HEK293 (cell line): ENCODE results near the gene NOL3.
A peak's percentile ranks its signal among the peaks of the same experiment; 100 is the strongest.

Experiments used
- CTCF ChIA-PET: fragments of 350-600 bp; formaldehyde crosslinking; extraction: SDS; loops from one replicate; lab custom pipeline; 2021; ENCODE audit warnings: antibody characterized with exemption; lab: Yijun Ruan, JAX
- POLR2A ChIA-PET: fragments of 300-600 bp; formaldehyde crosslinking; extraction: SDS; loops from one replicate; lab custom pipeline; 2020; ENCODE audit warnings: antibody characterized with exemption, inconsistent platforms; lab: Yijun Ruan, JAX
- H3K27ac ChIP-seq: fragments of 200-500 bp; sonication (Bioruptor generic); 2 replicates; pipeline ENCODE4 v1.5.1; 2014; ENCODE audit warnings: low read depth, low read length, control low read depth, inconsistent platforms; ENCODE audit errors: extremely low read depth
- H3K36me3 ChIP-seq, 2 experiments: fragments of 200-500 bp in 1 of 2; sonication (Bioruptor generic) in 1 of 2; 1 replicate in 1 of 2; 2 replicates in 1 of 2; pipeline ENCODE4 v1.5.1; 2014 to 2017; ENCODE audit warnings: inconsistent platforms in 2 of 2, low read length in 2 of 2; ENCODE audit not compliant: control insufficient read depth in 2 of 2, insufficient read depth in 1 of 2
- H3K4me1 ChIP-seq: fragments of 200-500 bp; sonication (Bioruptor generic); 2 replicates; pipeline ENCODE4 v1.5.1; 2014; ENCODE audit warnings: mild to moderate bottlenecking, low read length, inconsistent platforms; ENCODE audit not compliant: control insufficient read depth, insufficient read depth
- H3K4me3 ChIP-seq: 2 replicates; pipeline ENCODE4 v1.5.1; 2011; ENCODE audit warnings: low read depth, mild to moderate bottlenecking, control low read depth, low read length, moderate library complexity
- H3K9me3 ChIP-seq: fragments of 200-500 bp; sonication (Bioruptor generic); 2 replicates; pipeline ENCODE4 v1.5.1; 2014; ENCODE audit warnings: low read depth, low read length, inconsistent platforms; ENCODE audit not compliant: control insufficient read depth, insufficient read depth
- BCL11B ChIP-seq: fragments of 450-650 bp; formaldehyde crosslinking; IDR thresholded peaks from 2 replicates; pipeline ENCODE4 v1.5.1; 2016; ENCODE audit warnings: low read depth, missing biosample characterization, missing genetic modification characterization
- CTCF ChIP-seq: fragments of 450-650 bp; formaldehyde crosslinking; IDR thresholded peaks from 2 replicates; pipeline ENCODE4 v1.5.1; 2016; ENCODE audit warnings: missing biosample characterization, missing genetic modification characterization
- EGR2 ChIP-seq: fragments of 450-650 bp; formaldehyde crosslinking; IDR thresholded peaks from 2 replicates; pipeline ENCODE4 v1.5.1; 2016; ENCODE audit warnings: low read depth, missing biosample characterization, missing genetic modification characterization
- GLI2 ChIP-seq: fragments of 450-650 bp; formaldehyde crosslinking; IDR thresholded peaks from 2 replicates; pipeline ENCODE4; 2017; ENCODE audit warnings: missing biosample characterization, missing genetic modification characterization, low read depth, borderline replicate concordance
- HOXA7 ChIP-seq: sonication (generic); formaldehyde crosslinking; IDR thresholded peaks from 2 replicates; pipeline ENCODE4 v1.8.1; 2022; ENCODE audit warnings: missing genetic modification reagents, borderline replicate concordance
- MZF1 ChIP-seq: fragments of 450-650 bp; formaldehyde crosslinking; IDR thresholded peaks from 2 replicates; pipeline ENCODE4 v1.5.1; 2017; ENCODE audit warnings: missing biosample characterization, missing genetic modification characterization, borderline replicate concordance
- ZBTB8A ChIP-seq: fragments of 450-650 bp; formaldehyde crosslinking; IDR thresholded peaks from 2 replicates; pipeline ENCODE4 v1.5.1; 2016; ENCODE audit warnings: missing biosample characterization, missing genetic modification characterization
- ZEB2 ChIP-seq: fragments of 450-650 bp; formaldehyde crosslinking; IDR thresholded peaks from 2 replicates; pipeline ENCODE4 v1.5.1; 2016; ENCODE audit warnings: missing biosample characterization, missing genetic modification characterization
- ZFP41 ChIP-seq: fragments of 450-650 bp; formaldehyde crosslinking; IDR thresholded peaks from 2 replicates; pipeline ENCODE4 v1.5.1; 2016; ENCODE audit warnings: missing biosample characterization, missing genetic modification characterization, borderline replicate concordance
- ZNF121 ChIP-seq: fragments of 450-650 bp; formaldehyde crosslinking; IDR thresholded peaks from 2 replicates; pipeline ENCODE4 v1.5.1; 2016; ENCODE audit warnings: missing biosample characterization, missing genetic modification characterization
- ZNF132 ChIP-seq: fragments of 450-650 bp; formaldehyde crosslinking; IDR thresholded peaks from 2 replicates; pipeline ENCODE4 v1.5.1; 2017; ENCODE audit warnings: missing biosample characterization, missing genetic modification characterization, borderline replicate concordance
- ZNF155 ChIP-seq: fragments of 450-650 bp; formaldehyde crosslinking; IDR thresholded peaks from 2 replicates; pipeline ENCODE4 v1.5.1; 2016; ENCODE audit warnings: missing biosample characterization, missing genetic modification characterization
- ZNF16 ChIP-seq: fragments of 450-650 bp; formaldehyde crosslinking; IDR thresholded peaks from 2 replicates; pipeline ENCODE4 v1.5.1; 2016; ENCODE audit warnings: low read depth, missing biosample characterization, missing genetic modification characterization
- ZNF174 ChIP-seq: fragments of 450-650 bp; formaldehyde crosslinking; IDR thresholded peaks from 2 replicates; pipeline ENCODE4 v1.5.0; 2017; ENCODE audit warnings: missing biosample characterization, mild to moderate bottlenecking, missing genetic modification characterization
- ZNF292 ChIP-seq: fragments of 450-650 bp; formaldehyde crosslinking; IDR thresholded peaks from 2 replicates; pipeline ENCODE4 v1.5.1; 2016; ENCODE audit warnings: low read depth, missing biosample characterization, missing genetic modification characterization, borderline replicate concordance
- ZNF366 ChIP-seq: fragments of 450-650 bp; formaldehyde crosslinking; conservative IDR thresholded peaks from 2 replicates; pipeline ENCODE4 v1.5.1; 2016; ENCODE audit warnings: missing biosample characterization, missing genetic modification characterization
- ZNF521 ChIP-seq: fragments of 450-650 bp; formaldehyde crosslinking; IDR thresholded peaks from 2 replicates; pipeline ENCODE4 v1.5.1; 2017; ENCODE audit warnings: missing biosample characterization, mild to moderate bottlenecking, missing genetic modification characterization
- ZNF529 ChIP-seq: fragments of 450-650 bp; formaldehyde crosslinking; IDR thresholded peaks from 2 replicates; pipeline ENCODE4 v1.5.1; 2017; ENCODE audit warnings: missing genetic modification characterization, missing biosample characterization; ENCODE audit not compliant: insufficient replicate concordance
- ZNF530 ChIP-seq: fragments of 450-650 bp; formaldehyde crosslinking; IDR thresholded peaks from 2 replicates; pipeline ENCODE4 v1.5.1; 2016; ENCODE audit warnings: low read depth, missing biosample characterization, missing genetic modification characterization
- ZNF548 ChIP-seq: fragments of 450-650 bp; formaldehyde crosslinking; IDR thresholded peaks from 2 replicates; pipeline ENCODE4 v1.5.1; 2016; ENCODE audit warnings: missing biosample characterization, missing genetic modification characterization
- ZNF549 ChIP-seq: fragments of 450-650 bp; IDR thresholded peaks from 2 replicates; pipeline ENCODE4 v1.5.1; 2018; ENCODE audit warnings: missing biosample characterization, missing genetic modification characterization, mild to moderate bottlenecking, inconsistent platforms, moderate library complexity
- ZNF610 ChIP-seq: fragments of 450-650 bp; formaldehyde crosslinking; IDR thresholded peaks from 2 replicates; pipeline ENCODE4 v1.5.1; 2016; ENCODE audit warnings: missing biosample characterization, missing genetic modification characterization, borderline replicate concordance
- ZNF658 ChIP-seq: fragments of 450-650 bp; formaldehyde crosslinking; IDR thresholded peaks from 2 replicates; pipeline ENCODE4; 2016; ENCODE audit warnings: missing biosample characterization, missing genetic modification characterization
- ZNF660 ChIP-seq: fragments of 450-650 bp; IDR thresholded peaks from 2 replicates; pipeline ENCODE4 v1.5.1; 2018; ENCODE audit warnings: missing biosample characterization, mild to moderate bottlenecking, missing genetic modification characterization
- ZNF692 ChIP-seq: fragments of 450-650 bp; formaldehyde crosslinking; IDR thresholded peaks from 2 replicates; pipeline ENCODE4 v1.5.1; 2016; ENCODE audit warnings: missing biosample characterization, missing genetic modification characterization
- ZNF701 ChIP-seq: fragments of 450-650 bp; formaldehyde crosslinking; IDR thresholded peaks from 2 replicates; pipeline ENCODE4 v1.5.1; 2016; ENCODE audit warnings: missing biosample characterization, missing genetic modification characterization
- ZXDB ChIP-seq: fragments of 450-650 bp; formaldehyde crosslinking; IDR thresholded peaks from 2 replicates; pipeline ENCODE4 v1.5.1; 2016; ENCODE audit warnings: missing biosample characterization, missing genetic modification characterization

The NOL3 gene

GRCh38 chr16:67145746-67146145 is 24.6 kb upstream of the NOL3 start:
- Histone ChIP-seq H3K4me3 (no peak overlapping the region), H3K4me1 (no peaks in the 10 kb centered on the region), H3K27ac (no peak overlapping the region), H3K9me3 (no peaks in the 10 kb centered on the region), H3K36me3 (peaks cover 8 to 88% of the 10 kb centered on the region in 2 experiments; a peak in 2 of 3 replicates)
- no peak for TF ChIP-seq ZNF549
- no peak for TF ChIP-seq ZNF121 (tag by site-specific recombination)
- no peak for TF ChIP-seq ZXDB (tag by site-specific recombination)
- no peak for TF ChIP-seq ZNF132 (tag by site-specific recombination)
- TF ChIP-seq ZNF658 (tag by site-specific recombination), result no peak
- TF ChIP-seq ZNF521 (tag by site-specific recombination), result no peak
- POLR2A ChIA-PET, result no interaction called here
- CTCF ChIA-PET, result interaction anchor here (3.1 kb wide), 1 partner anchor 10 kb away, joined by 10 read pairs; no protein-coding TSS in a partner anchor

GRCh38 chr16:67146523-67147357 is 23.6 kb upstream of the NOL3 start:
- CTCF ChIA-PET, result interaction anchor here (3.1 kb wide), 1 partner anchor 9 kb away, joined by 10 read pairs; no protein-coding TSS in a partner anchor
- Histone ChIP-seq H3K36me3 (peaks cover 8 to 78% of the 10 kb centered on the region in 2 experiments; a peak in 2 of 3 replicates), H3K4me3 (no peak overlapping the region), H3K9me3 (no peaks in the 10 kb centered on the region), H3K27ac (no peak overlapping the region), H3K4me1 (0 out of 2 replicates have a peak, but pooled peaks cover 3% of the 10 kb centered on the region)
- POLR2A ChIA-PET, result no interaction called here
- TF ChIP-seq ZNF692 (peak; percentile 87), ZNF529 (tag by site-specific recombination) (no peak), CTCF (tag by site-specific recombination) (0 out of 2 replicates have a peak, but pooled peaks have one; percentile 37), ZNF548 (no peak), ZNF121 (tag by site-specific recombination) (no peak), ZNF660 (tag by site-specific recombination) (no peak), ZNF174 (no peak), ZNF610 (tag by site-specific recombination) (no peak), ZFP41 (tag by site-specific recombination) (no peak), ZNF16 (no peak), GLI2 (tag by site-specific recombination) (no peak)

GRCh38 chr16:67147437-67148140 is 22.7 kb upstream of the NOL3 start:
- POLR2A ChIA-PET, result no interaction called here
- H3K27ac ChIP-seq, result no peak overlapping the region
- 0 out of 2 replicates have a peak, but pooled peaks cover 3% of the 10 kb centered on the region for H3K4me1 ChIP-seq
- no peaks in the 10 kb centered on the region for H3K9me3 ChIP-seq
- TF ChIP-seq ZEB2 (tag by site-specific recombination) (no peak), HOXA7 (CRISPR knock-in tag) (no peak), EGR2 (tag by site-specific recombination) (no peak), ZNF155 (tag by site-specific recombination) (no peak), ZNF292 (tag by site-specific recombination) (no peak), ZNF701 (tag by site-specific recombination) (no peak), ZBTB8A (tag by site-specific recombination) (no peak), ZNF530 (tag by site-specific recombination) (no peak), ZNF366 (tag by site-specific recombination) (no peak), BCL11B (tag by site-specific recombination) (no peak), MZF1 (no peak), ZXDB (tag by site-specific recombination) (no peak)
- H3K36me3 ChIP-seq, result peaks cover 8 to 69% of the 10 kb centered on the region in 2 experiments; a peak in 2 of 3 replicates
- no peak overlapping the region for H3K4me3 ChIP-seq
- CTCF ChIA-PET, result no interaction called here
